IMR-90 (cell line): ENCODE measurements around the gene MRTO4.
"Not testable (repeated sequence)": the region's sequence is repeated elsewhere in the genome, so short reads cannot be mapped to it uniquely, and the experiment has no call there.

Experiments
- BHLHE40 ChIP-seq: fragments of 150-350 bp; IDR thresholded peaks from 2 replicates; pipeline ENCODE4 v1.6.1; 2016; ENCODE audit warnings: mild to moderate bottlenecking, low read depth, low read length
- CEBPB ChIP-seq: IDR thresholded peaks from 2 replicates; pipeline ENCODE4 v1.6.1; 2012; ENCODE audit warnings: low read depth, low read length, improper control_type of control experiment
- CHD1 ChIP-seq: IDR thresholded peaks from 2 replicates; pipeline ENCODE4 v1.6.1; 2012; ENCODE audit warnings: low read depth, low read length, improper control_type of control experiment
- CTCF ChIP-seq: conservative IDR thresholded peaks from 2 replicates; pipeline ENCODE4 v1.5.1; 2012; ENCODE audit warnings: mild to moderate bottlenecking, low read depth, low read length, improper control_type of control experiment
- MAFK ChIP-seq: IDR thresholded peaks from 2 replicates; pipeline ENCODE4 v1.6.1; 2012; ENCODE audit warnings: low read depth, low read length, improper control_type of control experiment
- MAZ ChIP-seq: IDR thresholded peaks from 2 replicates; pipeline ENCODE4 v1.6.1; 2012; ENCODE audit warnings: low read depth, mild to moderate bottlenecking, low read length, improper control_type of control experiment, moderate library complexity, borderline replicate concordance
- MXI1 ChIP-seq: IDR thresholded peaks from 2 replicates; pipeline ENCODE4 v1.6.1; 2012; ENCODE audit warnings: low read depth, mild to moderate bottlenecking, low read length, moderate library complexity, borderline replicate concordance
- POLR2A ChIP-seq: IDR thresholded peaks from 2 replicates; pipeline ENCODE4 v1.6.1; 2012; ENCODE audit warnings: mild to moderate bottlenecking, low read depth, low read length
- RFX5 ChIP-seq: IDR thresholded peaks from 2 replicates; pipeline ENCODE4 v1.8.0; 2012; ENCODE audit warnings: low read depth, mild to moderate bottlenecking, low read length, moderate library complexity
- TF ChIP-seq, protein P1 (sequence below): fragments of 150-350 bp; IDR thresholded peaks from 2 replicates; pipeline ENCODE4 v1.6.1; 2017; ENCODE audit warnings: mild to moderate bottlenecking, antibody characterized with exemption, low read length, low read depth
- TF ChIP-seq, protein P2 (sequence below): fragments of 150-350 bp; IDR thresholded peaks from 2 replicates; pipeline ENCODE4 v1.6.1; 2016; ENCODE audit warnings: low read depth, mild to moderate bottlenecking, low read length, moderate library complexity, borderline replicate concordance

- not testable (repeated sequence) for TF ChIP-seq POLR2A, CTCF, CHD1, BHLHE40, RFX5, MAZ, MXI1, CEBPB, MAFK
- TF ChIP-seq, protein P1, sequence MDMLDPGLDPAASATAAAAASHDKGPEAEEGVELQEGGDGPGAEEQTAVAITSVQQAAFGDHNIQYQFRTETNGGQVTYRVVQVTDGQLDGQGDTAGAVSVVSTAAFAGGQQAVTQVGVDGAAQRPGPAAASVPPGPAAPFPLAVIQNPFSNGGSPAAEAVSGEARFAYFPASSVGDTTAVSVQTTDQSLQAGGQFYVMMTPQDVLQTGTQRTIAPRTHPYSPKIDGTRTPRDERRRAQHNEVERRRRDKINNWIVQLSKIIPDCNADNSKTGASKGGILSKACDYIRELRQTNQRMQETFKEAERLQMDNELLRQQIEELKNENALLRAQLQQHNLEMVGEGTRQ, result not testable (repeated sequence)
- TF ChIP-seq, protein P2, sequence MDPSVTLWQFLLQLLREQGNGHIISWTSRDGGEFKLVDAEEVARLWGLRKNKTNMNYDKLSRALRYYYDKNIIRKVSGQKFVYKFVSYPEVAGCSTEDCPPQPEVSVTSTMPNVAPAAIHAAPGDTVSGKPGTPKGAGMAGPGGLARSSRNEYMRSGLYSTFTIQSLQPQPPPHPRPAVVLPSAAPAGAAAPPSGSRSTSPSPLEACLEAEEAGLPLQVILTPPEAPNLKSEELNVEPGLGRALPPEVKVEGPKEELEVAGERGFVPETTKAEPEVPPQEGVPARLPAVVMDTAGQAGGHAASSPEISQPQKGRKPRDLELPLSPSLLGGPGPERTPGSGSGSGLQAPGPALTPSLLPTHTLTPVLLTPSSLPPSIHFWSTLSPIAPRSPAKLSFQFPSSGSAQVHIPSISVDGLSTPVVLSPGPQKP, result not testable (repeated sequence)
Measured at GRCh38 chr1:19231736-19232523, 19.7 kb upstream of the MRTO4 start.
